GM12864 (cell line): ENCODE data around the gene ADIPOR1.

Source experiments
- DNase-seq: peaks from one replicate; pipeline ENCODE4 v3.0.0-alpha.2; 2011; ENCODE audit warnings: low read depth
- H3K4me3 ChIP-seq: 2 replicates; pipeline ENCODE4 v1.5.1; 2011; ENCODE audit warnings: mild to moderate bottlenecking, low read depth, low read length, control low read depth
- TF ChIP-seq, protein P1 (sequence below): IDR thresholded peaks from 2 replicates; pipeline ENCODE4 v1.5.1; 2011; ENCODE audit warnings: low read depth, mild to moderate bottlenecking, moderate library complexity, low read length, control low read depth, inconsistent platforms; ENCODE audit errors: missing control alignments

ADIPOR1 gene

DNA sequence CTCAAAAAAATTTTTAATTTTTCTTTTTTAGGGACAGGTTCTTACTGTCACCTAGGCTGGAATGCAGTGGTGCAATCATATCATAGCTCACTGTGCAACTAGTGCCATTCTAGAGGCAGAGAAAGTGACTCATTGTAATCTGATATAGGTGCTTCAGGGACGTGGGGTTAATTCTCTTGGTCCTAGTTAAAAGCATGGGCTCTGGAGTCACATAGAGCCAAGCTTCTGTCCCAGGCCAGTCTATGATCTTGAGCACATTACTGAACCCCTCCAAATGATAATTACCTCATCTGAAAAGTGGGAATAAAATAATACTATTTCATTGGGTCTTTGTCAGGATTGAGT is 1.1 kb upstream of the ADIPOR1 start:
- H3K4me3 ChIP-seq = no peak overlapping the region
- DNase-seq = no peak
- TF ChIP-seq, protein P1, sequence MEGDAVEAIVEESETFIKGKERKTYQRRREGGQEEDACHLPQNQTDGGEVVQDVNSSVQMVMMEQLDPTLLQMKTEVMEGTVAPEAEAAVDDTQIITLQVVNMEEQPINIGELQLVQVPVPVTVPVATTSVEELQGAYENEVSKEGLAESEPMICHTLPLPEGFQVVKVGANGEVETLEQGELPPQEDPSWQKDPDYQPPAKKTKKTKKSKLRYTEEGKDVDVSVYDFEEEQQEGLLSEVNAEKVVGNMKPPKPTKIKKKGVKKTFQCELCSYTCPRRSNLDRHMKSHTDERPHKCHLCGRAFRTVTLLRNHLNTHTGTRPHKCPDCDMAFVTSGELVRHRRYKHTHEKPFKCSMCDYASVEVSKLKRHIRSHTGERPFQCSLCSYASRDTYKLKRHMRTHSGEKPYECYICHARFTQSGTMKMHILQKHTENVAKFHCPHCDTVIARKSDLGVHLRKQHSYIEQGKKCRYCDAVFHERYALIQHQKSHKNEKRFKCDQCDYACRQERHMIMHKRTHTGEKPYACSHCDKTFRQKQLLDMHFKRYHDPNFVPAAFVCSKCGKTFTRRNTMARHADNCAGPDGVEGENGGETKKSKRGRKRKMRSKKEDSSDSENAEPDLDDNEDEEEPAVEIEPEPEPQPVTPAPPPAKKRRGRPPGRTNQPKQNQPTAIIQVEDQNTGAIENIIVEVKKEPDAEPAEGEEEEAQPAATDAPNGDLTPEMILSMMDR = no peak

DNA sequence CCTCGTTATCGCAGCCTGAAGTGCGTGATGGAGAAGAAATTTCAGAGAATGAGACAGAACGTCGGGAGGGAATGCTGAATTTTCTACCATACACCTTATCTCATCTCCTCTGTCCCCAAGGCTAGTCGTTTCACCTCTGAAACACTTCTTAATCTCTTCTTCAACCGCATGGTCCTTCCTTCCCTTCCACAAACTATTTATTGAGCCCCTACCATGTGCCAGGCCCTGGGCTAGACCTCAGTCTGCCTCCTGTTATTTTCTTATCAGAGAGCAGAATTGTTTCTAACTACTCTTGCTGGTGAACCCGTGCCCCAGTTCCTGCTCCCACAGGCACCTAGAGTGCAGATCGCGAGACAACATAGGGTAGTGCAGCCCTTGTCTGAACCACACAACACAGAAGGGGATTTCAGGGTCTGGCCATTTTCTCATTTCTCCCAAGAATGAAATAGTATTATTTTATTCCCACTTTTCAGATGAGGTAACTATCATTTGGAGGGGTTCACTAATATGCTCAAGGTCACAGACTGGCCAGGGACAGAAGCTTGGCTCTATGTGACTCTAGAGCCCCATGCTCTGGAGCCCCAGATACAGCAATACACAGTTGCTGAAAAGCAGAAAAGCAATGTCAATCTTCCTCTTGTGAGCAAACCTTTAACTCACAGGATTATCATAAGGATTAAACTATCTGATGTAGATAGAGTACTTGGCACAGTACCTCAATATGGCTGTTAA is 598 bp upstream of the ADIPOR1 start:
- no peak for DNase-seq
- peak overlapping the region; percentile 98 for H3K4me3 ChIP-seq
- TF ChIP-seq, protein P1 = no peak

DNA sequence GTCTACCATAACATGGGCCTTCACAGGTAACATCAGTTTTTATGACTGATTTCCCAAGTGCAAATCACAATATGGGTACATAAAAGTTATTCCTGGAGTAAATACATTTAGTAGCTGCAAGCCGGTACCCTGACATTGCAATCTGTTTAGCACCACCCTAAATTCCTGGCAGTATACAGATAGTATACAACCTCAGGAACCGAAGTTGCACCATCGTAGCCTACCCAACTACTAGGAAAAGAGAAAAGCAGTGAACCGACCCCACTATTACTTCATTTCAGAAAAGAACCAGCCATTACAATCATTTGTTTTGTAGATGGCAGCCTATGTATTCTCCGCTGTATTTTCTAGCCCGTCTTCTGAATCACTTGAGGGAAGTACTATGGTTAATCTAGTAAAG is 1.1 kb downstream of the ADIPOR1 start:
- DNase-seq = no peak
- H3K4me3 ChIP-seq = peak overlapping the region; percentile 98
- TF ChIP-seq, protein P1 = no peak

DNA sequence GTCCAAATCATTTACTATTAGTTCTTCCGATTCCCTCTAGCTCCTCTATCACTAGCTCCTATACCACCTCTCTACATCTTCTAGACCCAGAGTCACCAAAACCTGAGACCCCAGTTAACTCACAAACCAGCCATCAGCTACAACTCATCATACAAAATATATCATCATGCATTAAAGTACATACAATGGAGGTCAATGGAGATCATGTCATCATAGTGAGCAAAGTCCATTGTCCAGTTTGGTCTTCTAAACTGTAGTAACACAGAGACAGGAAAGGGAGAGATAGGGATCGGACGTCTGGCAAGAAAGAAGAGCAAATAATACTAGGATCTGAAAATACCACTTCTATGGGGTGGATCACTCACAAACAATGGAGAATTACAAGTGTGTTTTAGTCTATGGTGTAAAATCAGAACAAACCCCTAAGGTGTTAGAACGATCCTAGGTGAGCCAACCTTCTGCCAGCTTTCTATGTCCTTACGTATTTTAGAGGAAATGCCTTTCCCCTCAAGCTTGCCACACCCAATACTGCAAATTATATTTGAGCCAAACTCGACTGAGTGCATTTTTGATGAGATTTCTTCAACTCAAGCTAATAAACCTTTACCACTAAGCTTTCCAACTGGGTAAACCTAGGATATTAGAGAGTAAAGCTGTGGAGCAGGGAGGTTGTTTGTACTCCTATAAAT is 3.9 kb downstream of the ADIPOR1 start:
- TF ChIP-seq, protein P1 = no peak
- H3K4me3 ChIP-seq = no peak overlapping the region
- DNase-seq = no peak

DNA sequence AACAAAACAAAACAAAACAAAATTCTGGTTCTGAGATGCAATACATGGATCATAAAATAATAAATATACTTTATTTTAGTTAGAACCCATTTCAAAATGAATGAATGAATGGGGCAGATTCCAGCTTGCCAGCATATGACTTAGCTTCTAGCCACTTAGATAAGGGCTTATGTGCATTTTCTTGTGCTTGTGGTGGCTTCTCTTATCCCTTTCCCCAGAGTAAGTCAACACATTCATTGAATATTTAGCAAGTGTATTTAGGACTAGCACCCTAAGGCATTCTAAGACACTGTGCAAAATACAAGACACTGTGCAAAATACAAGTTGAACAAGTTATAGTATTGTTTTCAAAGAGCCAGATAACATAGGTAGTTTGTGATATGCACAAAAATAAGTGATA is 4.7 kb downstream of the ADIPOR1 start:
- H3K4me3 ChIP-seq = no peak overlapping the region
- no peak for DNase-seq
- TF ChIP-seq, protein P1 = no peak

DNA sequence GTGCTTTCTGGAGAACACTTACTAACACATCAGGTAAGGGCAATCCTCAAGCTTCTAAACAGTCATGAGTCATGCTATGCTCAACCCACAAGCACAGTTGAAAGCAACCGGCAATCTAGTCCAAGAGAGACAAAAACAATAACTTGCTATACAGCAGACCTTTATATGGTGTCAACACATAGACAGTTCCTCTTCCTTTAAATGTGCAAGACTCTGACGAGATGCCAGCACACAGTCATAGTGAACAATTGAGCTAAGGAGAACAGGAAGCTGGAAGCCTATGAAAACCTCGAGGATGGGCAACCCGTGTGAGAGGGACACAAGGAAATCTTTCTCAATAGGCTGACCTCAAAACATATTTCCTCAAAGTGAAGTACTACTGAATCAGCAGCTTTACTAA is 5.3 kb downstream of the ADIPOR1 start:
- TF ChIP-seq, protein P1 = no peak
- no peak for DNase-seq
- H3K4me3 ChIP-seq = no peak overlapping the region

DNA sequence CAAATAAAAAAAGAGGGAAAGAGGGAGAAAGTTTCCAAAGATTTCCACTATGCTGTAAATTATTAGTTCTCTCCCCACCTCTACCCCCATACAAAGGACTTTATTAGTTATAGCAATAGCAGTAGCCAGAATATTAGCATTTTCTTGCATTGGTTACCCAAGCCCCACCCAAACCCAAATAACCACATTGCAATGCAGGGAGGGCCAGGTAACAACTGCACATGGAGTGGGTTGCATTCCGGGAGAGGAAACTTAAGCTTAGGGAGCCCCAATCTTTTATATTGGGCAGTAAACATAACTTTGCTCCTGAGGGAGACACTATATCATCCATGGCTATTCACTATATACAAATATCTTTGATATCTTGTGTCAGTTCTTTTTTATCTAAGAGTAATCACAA is 6.0 kb downstream of the ADIPOR1 start:
- no peak overlapping the region for H3K4me3 ChIP-seq
- no peak for DNase-seq
- TF ChIP-seq, protein P1 = no peak
